ENCODE results near the gene AP2A2.

The AP2A2 gene

DNA sequence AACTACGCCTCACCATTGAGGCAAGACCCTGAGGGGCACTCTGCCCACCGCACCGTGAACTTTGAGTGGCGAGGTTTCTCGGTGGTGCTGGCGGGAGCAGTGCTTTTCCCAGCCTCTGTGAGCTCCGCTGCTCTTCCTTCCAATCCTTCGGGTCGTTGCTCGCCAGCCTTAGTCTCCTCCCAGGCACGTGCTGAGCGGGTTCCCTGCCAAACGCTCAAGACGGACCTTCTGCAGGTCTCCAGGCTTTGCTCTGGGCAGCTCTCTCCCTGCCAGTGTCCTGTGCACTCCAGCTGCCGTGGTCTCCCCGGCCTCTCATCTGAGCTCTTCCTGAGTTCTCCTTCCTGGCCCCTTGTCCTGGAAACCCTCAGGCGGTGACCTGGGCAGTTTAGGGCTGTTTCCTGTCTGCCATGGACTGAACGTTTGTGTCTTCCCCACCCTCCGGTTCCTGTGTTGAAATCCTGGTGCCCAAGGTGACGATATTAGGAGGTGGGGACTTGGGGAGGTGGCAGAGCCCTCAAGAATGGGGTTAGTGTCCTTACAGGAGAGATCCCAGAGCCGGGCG lies 122.0 kb downstream of the AP2A2 start:
- no peak for DNase-seq

DNA sequence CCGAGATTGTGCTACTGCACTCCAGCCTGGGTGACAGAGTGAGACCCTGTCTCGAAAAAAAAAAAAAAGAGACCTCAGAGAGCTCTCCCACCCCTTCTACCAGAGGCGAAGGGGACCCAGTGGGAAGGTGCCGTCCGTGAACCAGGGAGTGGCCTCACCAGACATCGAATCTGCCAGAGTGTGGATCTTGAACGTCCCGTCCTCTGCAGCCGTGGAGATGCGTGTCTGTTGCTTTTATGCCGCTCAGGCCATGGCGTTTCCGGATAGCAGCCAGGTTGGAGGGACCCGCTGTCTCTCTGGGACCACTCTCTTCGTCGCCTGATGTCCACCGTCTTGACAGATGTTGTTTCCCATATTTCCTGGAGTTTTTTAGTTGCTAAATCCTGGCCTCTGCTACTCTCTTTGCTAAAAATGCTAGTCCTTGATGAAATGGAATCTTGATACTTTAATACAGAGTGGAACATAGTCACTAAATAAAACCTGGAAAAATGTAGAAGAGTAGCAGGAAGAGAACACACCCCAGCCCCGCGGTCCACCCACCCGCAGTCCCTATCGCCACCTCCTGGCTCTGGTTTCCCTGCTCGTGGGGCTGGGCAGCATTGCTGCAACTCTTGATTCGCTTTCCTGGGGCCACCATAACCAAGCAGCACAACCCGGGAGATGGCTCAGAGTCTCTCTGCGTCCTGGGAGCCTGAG lies 122.9 kb downstream of the AP2A2 start:
- no peak for DNase-seq

DNA sequence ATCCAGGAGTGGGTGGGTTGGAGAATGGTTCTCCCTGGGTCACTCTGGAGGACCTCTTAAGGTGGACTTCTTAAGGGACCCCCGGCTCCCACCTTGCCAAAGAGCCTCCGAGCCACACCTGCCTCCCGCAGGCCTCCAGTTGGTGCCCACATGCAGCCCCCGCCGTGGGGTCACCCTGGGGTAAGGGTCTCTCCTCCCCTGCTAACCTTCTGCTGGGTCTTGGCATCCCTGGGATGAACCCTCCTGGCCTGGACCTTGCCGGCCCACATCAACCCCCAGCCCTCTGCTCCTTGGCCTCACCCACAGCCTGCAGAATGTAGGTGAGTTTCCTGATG lies 123.4 kb downstream of the AP2A2 start:
- no peak for DNase-seq

DNA sequence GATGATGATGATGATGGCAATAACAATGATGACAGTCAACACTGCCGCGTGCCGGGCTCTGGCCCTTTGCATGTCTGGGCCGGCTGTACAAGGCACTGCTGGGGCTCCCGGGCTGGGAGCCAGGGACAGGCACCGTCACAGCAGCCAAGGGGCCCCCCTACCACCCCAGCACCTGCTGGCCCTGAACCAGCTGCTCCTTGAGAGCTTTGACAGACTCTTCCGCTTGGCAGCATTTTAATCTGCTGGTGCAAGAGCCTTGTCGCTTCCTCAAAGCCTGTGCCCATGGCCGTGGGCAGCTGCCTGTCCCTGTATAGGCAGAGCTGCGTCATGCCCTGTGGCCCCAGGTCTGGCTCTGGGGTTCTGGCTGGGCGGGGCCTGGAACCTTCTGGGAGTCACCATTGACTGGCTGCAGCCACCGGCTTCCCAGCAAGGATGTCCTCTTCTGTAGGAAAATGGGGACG lies 123.8 kb downstream of the AP2A2 start:
- no peak for DNase-seq

DNA sequence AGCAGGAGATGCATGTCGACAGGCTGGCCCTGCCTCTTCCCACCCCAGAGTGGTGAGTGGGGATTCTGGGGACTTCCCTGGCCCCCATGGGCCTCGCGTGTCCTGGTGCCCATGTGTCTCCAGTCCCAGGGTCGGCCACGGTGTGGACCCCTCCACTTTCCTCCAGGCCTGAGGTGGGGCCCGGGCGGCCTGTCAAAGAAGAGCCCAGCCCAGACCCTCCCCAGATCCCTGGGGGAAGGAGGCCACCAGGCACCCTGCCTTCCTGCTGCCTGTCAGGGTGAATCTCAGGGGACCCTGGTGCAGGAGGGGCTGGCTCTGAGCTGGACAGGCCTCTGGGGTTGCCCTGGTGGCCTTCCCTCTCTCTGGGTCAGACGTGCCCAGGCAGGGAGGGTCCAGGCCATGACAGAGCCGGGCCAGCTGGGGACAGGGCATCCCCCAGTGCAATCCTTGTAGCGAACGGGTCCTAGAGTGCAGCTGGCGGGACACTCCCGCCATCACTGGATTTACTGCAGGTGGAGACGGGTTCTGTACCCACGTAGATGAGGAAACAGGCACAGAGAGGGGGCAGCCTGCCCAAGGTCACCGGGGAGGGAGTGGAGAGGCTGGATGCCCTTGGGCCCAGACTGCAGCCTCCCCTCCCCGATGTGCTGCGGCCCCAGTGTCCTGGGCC lies 124.4 kb downstream of the AP2A2 start:
- DNase-seq, result no peak

DNA sequence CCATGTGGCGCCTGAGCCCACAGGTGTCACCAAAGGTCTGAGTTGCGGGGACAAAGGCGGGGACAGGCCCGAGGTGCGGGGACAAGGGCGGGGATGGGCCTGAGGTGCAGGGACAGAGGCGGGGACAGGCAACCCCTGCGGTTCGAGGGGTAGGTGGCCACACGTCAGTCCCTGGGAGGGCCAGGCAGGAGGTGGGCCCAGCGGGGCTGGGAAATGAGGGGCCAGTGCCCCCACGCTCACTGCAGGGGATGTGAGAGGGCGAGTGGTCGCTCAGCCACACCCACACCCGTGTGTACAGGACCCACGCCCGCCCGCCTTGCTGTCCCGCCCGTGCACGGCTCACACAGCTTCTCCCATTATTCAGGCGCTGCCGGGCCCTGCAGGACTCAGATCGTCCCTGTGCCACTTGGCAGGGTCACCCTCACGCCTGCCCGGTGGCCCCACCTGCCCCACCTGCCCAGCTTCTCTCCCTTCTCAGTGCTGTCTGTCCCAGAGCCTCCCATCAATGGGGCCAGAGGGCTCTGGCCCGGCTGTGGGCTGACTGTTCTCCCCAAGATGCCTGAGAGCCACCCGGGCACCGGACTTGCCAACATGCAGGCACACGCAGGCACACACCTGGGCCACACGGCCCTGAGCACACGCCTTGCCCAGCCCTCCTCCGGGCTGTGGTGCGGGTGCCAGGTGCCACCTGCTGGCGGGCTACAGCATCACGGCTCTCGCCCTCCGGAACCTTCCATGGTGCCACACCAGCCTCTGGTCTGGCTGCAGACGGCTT lies 125.1 kb downstream of the AP2A2 start:
- peak; percentile 78 for DNase-seq

DNA sequence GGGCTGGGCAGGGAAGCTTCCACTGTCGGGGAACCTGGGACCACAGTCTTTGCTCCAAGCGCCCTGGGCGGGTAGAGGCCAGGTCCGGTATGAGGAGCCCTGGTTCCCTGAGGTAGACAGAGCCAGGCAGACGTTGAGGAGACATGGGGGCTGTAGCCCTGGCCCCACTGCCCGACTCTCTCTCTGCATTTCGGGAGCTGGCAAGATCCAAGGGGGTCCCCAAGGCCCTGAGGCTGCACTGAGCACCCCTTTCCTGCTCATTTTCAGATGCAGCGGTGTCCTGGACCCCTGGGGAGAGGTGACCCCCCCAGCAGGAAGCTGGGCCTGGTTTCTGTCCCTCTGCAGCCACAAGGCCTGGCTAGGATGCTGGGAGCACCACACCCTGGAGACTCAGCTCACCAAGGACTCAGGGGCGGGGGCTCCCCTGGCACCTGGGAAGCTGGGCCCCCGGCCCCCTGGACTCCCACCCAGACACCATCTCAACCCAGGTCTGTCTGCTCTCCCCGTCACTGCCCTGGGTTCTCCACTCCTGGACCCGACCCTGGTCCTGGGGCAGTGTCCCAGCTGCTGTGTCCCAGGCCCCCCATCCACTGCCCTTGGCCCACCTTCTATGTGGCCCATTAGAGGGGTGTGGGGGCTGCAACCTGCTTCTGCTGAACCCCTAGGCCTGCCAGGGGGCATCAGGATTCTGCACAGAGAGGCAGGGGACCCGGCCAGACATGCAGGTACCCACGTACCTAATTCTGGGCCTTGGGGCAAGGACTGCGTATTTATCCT lies 125.9 kb downstream of the AP2A2 start:
- no peak for DNase-seq

DNA sequence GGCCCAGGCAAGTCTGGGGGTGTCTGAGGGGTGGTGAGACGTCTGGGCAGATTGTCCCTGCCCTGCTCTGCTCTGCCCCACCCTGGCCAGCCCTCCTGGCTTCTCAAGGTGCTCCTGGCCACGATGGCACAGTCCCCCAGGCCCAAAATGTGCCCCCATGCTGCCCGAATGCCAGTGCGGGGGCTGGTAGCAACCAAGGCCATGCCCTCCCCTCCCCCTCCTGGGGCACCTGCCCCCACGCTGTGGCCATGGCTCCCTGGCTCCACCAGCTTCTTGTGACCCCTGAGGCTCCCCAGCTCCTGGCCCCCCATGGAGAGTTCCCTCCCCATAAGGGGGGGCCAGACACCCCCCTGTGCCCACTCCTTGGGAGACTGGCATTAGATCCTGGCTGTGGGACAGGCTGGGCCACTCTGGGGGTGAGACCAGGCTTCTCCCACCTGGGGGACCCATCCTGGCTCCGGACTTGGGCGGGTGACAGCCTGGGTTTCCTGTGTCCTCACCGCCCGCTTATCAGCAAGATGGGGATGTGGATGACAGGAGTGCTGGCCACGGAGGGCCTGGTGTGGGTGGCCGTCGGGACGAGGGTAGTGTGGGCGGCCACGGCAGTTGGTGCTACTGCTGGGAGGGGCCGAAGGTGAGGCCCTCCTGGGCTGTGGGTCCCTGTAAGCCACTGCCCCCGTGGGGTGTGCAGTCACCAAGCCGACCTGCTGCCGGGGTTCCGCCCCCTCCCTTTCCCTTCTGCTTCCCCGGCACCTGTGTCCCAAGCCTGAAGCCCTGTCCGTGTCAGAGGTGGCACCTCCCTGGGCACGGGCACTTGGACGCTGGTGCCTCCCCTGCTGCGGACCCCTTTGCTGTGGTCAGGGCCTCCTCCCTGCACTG lies 126.7 kb downstream of the AP2A2 start:
- no peak for DNase-seq

DNA sequence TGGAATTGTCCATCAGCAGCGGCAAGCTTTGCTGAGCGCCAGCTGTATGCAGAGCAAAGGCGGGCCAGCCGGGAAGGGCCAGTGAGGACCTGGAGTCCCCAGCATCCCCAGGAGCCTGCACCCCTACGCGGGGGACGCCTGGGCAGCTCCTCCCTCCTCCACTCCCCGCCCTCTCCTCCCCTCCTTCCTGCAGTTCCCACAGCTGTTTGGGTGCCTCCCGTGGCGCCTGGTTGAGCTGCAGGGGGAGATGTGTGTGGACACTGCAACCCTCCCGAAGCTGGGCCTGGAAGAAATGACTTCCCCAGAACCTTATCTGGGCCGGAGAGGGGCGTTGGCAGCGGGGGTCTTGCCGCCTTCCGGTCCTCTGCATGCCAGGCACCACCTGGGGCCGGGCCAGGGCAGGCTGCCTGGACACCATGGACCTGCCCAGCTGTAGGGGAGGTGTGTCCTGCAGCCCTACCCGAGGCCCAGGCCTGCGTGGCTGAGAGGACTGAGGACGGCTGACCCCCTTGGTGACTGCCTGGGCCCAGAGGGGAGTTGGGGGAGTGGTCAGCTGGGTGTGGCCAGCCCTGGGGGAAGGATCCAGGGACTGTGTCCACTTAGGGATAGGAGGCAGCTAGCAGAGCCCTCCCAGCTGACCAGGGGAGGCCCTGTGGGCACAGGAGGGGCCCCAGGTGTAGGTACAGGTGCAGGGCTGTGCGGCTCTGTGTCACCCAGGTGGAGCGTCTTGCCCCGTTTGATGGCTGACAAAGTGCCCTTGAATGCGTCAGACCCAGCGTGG lies 127.6 kb downstream of the AP2A2 start:
- no peak for DNase-seq

DNA sequence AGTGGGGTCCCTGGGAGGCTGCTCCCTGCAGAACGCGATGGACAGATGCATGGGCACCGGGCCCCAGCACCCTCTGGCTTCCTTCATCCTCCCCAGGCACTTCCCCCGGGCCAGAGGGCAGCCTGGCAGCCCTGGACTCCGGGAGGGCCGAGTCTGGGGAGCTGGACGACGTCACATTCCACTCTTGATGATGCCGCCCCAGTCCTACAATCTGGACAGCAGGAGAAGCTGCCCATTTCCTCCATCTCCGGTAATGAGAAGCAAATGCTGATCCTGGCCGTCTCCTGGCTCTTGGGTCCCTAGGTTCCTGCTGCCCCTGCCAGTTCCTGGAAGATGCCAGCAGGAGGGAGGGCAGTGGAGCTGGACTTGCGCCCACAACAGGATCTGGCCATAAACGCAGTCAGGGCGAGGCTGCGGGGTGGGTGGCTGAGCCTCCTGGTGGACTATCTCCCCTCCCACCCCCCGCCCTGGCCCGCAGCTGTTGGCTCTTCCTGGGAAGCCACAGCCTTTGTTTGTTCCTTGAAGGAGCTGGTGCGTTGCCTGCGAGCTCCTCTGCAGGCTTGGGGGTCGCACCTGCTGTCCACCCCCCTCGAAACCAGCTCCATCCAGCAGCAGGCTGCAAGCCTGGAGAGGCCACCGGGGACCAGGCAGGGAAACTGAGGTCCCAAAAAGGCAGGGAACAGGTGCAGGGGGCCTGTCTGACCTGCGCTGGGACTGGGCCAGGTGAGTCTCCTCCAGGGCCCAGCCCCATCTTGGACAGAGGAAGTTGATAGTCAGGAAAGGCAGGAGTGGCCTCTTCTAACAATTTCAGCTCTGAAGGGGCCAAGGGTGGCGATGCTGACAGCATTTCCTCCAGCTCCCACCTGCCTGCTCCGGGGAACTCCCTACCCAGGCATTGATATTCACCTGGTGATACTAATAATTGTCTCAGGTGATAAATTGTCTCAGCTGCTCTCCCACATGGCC lies 128.8 kb downstream of the AP2A2 start:
- no peak for DNase-seq

DNA sequence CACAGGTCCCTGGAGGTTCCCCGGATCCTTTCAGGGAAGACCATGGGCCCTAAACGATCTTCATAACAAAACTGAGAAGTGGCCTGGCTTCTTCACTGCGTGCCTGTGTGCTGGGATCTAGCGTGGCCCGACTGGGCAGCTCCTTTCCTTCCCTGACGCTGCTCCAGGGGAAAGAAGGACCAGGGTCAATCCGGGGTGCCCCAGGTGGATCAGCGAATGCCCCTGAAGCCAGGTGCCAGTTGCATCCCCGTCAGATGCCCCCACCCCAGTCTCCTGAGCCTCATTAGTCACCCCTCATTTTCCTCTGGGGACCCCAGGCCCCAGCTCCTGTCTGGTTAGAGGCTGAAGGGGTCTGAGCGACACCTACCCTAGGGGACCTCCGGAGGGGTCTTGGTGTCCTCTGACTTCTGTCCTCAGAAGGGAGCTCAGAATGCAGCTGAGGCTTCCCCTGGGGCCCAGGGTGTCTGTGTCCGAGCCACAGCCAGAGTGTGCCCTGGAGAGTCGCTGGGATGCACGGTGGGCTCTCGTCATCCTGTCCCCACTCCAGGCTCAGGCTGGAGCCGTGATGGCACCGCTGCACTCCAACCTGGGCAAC lies 129.5 kb downstream of the AP2A2 start:
- no peak for DNase-seq

DNA sequence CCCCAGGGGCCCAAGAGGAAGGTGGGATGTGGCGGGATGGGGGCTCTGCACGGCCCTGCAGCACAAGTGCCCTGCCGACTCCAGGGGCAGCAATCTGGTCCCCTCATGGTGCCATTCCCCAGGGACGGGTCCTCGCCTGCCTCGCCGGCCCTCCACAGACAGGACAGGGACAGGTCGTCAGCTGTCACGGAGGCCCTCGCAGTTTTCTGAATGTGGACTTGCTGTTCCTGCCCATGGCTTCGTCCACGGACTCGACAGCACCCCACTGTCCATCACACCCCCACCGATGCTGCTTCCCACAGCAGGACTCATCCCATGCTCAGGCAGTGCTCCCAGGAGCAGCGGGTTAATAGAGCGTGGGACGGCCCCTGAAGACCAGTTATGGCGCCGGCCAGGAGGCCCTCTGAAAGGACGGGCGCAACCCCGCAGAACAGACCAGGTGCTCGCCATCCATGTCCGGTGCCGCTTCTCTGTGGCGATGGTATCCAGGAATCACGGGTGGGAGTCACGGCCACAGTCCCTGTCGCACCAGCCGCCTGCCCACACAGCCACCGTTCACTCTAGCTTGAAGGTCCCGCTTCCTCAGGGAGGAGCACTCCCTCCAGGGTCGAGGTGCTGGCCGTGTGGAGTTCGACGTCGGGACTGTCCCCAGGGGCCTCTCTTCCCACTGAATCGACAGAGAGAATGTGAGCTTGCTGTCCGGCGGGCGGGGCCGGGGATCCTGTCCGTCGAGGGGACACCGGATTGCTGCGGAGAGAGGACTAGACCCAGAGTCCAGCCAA lies 130.5 kb downstream of the AP2A2 start:
- no peak for DNase-seq

DNA sequence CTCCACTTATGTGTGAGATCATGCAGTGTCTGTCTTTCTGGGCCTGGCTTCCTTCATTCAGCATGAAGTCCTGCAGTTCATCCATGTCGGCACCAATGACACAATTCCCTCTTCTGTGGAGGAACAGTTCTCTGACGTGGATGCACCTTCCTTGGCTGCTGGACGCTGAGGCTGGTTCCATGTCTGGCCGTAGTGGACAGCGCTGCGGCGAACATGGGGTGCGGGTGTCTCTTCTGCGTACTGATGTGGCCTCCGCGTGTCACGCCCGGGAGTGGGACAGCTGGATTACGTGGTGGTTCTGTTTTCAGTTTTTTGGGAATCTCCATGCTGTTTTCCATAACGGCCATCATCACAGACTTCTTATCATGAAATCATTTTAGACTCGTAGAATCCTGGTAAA lies 132.1 kb downstream of the AP2A2 start:
- DNase-seq, result no peak

DNA sequence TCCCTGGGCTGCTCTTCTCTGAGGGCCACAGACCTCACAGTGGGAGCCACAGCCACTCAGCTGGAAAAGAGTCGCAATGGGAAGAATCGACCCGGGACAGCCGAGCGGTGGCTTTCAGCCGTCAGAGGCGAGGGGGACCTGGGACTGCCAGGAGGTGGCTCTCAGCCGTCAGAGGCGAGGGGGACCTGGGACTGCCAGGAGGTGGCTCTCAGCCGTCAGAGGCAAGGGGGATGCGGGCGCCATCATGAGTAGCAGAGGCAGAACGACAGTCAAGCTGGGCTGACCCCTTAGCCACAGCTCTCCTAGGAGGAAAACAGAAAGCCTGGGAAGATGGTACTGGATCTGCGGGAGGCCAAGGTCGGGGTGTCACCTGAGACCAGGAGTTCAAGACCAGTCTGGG lies 134.1 kb downstream of the AP2A2 start:
- DNase-seq, result no peak

DNA sequence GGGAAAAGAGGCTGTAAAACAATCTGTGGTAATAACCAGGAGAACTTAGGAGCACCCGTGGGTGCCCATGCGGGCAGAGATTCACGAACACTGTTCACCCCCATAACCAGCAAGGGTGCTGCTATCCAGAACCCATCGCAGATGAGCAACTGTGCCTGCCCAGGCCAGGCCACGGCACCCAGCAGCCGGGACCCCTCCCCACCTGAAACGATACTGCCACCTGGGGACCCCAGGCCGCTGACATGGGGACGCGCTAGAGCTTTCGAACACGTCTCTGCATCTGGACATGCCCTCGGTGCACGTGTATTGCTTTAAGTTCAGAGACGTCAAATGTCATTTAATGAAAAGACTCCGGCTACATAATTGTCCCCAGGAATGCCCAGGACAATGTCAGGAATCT lies 134.7 kb downstream of the AP2A2 start:
- no peak for DNase-seq

DNA sequence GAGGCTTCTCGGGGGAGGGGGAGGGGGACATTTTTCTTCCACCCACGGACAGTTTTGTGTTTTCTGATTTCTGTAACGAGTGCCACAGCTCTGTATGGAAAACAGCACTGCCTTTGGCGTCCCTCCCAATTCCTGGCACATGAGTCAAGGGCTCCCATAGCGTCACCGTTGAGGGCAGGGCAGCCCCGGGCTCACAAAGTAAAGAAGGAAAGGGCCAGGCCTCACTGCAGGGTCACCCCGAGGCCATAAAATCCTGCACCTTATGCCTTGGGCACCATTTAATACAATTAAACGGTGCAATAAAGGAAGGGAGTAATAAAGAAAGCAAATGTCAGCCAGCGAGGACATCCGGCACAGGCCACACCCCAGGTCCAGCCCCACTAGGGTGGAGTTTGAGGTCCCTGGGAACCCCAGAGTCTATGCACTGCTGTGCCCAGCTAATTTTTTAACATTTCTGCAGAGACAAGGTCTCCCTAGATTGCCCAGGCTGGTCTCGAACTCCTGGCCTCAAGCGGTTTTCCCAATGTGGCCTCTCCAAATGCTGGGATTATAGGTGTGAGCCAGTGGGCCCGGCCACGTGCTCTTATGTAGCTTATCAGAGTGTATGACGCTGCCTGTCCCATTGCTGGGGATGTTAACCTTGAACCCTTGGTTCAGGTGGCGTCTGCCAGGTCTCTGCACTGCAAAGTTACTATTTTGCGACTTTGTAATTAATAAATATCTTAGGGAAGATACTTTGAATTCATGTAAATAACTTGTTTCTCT lies 135.4 kb downstream of the AP2A2 start:
- no peak for DNase-seq
